GM19468 (cell line): Measurements from ENCODE around the gene SLC34A2.
"Not testable (repeated sequence)": the region's sequence is repeated elsewhere in the genome, so short reads cannot be mapped to it uniquely, and the experiment has no call there.

Experiments used
- ATAC-seq: cut with Tn5 transposase; IDR thresholded peaks from one replicate; pipeline ENCODE4 v1.9.1; 2021; ENCODE audit warnings: mild to moderate bottlenecking, moderate library complexity, moderate number of reproducible peaks; ENCODE audit not compliant: unreplicated experiment; ENCODE audit errors: extremely low read depth

SLC34A2 gene

GRCh38 chr4:25658357-25658771, 2.7 kb downstream of the SLC34A2 start:
- ATAC-seq = no peak

- ATAC-seq = no peak
Measured at GRCh38 chr4:25658777-25659176, 3.1 kb downstream of the SLC34A2 start.

DNA sequence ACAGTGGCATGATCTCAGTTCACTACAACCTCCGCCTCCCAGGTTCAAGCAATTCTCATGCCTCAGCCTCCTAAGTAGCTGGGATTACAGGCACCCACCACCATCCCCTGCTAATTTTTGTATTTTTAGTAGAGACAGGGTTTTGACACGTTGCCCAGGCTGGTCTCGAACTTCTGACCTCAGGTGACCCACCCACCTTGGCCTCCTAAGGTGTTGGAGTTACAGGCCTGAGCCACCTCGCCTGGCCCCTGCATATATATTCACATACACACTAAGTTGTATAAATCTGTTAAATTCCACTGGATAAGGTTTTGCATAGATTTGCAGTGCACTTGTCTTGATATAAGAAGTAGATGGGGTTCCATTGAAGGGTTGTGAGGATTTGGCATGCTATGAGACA, 5.8 kb downstream of the SLC34A2 start:
- ATAC-seq = not testable (repeated sequence)

GRCh38 chr4:25662306-25662705, 6.7 kb downstream of the SLC34A2 start:
- ATAC-seq = no peak

GRCh38 chr4:25663781-25664180, 8.1 kb downstream of the SLC34A2 start:
- ATAC-seq = no peak

- ATAC-seq = no peak
Measured at GRCh38 chr4:25666031-25666630, 10.5 kb downstream of the SLC34A2 start.

DNA sequence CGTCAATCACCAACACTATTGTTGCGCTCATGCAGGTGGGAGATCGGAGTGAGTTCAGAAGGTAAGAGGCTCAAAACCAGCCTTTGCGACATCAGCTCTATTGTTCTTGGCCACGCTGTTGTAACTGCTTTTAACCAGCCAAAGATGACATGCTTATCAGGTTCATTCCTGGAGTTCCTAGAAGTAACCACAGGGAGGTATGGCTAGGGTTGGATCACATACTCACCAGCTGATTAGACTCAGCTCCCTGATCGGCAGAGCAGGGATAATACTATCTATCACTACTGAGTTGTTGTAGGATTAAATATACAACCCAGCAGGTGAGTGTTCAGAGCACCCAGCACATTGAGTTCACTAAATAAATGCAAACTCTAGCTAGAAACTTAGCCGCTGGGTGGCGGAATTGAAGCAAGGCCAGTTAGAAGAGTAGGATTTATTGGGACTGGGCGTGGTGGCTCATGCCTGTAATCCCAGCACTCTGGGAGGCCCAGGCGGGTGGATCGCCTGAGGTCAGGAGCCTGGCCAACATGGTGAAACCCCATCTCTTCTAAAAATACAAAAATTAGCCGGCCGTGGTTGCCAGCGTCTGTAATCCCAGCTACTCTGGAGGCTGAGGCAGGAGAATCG, 12.4 kb downstream of the SLC34A2 start:
- no peak for ATAC-seq

- no peak for ATAC-seq
Measured at GRCh38 chr4:25670991-25671390, 15.3 kb downstream of the SLC34A2 start.

DNA sequence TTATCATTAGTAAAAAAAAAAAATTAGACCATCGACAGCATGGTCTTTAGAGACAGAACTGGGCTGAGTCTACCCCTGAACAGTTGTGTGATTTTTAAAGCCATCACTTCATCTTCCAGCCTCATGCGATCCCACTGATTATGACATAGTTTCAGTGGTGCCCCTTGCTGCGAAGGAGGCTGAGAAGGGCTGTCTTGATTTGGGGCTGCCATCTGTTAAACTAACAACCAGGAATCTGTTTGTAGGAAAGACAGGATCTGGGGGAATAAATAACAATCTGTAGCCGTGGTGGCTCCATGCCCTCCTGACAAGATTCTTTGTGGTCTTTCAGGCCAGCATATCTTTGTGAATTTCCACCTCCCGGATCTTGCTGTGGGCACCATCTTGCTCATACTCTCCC, 17.1 kb downstream of the SLC34A2 start:
- ATAC-seq = no peak

DNA sequence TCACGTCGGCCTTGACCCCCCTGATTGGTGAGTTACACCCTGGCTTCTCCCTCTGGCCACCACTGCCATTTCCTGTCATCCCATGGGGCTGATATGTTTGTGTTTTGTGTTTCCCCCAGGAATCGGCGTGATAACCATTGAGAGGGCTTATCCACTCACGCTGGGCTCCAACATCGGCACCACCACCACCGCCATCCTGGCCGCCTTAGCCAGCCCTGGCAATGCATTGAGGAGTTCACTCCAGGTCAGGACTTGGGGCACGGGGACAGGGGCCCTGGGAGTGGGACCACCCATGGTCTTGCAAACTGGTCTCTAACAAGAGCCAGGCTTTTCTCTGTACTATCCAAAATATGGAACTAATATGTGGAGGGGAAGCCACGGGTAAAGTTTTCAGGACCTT, 18.7 kb downstream of the SLC34A2 start:
- ATAC-seq = no peak

DNA sequence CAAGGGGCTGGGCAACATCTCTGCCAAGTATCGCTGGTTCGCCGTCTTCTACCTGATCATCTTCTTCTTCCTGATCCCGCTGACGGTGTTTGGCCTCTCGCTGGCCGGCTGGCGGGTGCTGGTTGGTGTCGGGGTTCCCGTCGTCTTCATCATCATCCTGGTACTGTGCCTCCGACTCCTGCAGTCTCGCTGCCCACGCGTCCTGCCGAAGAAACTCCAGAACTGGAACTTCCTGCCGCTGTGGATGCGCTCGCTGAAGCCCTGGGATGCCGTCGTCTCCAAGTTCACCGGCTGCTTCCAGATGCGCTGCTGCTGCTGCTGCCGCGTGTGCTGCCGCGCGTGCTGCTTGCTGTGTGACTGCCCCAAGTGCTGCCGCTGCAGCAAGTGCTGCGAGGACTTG, 20.6 kb downstream of the SLC34A2 start:
- ATAC-seq = no peak

GRCh38 chr4:25677157-25677556, 21.5 kb downstream of the SLC34A2 start:
- ATAC-seq = no peak

- ATAC-seq = no peak
Measured at GRCh38 chr4:25677943-25678342, 22.3 kb downstream of the SLC34A2 start.

GRCh38 chr4:25687773-25688172, 32.1 kb downstream of the SLC34A2 start:
- no peak for ATAC-seq

DNA sequence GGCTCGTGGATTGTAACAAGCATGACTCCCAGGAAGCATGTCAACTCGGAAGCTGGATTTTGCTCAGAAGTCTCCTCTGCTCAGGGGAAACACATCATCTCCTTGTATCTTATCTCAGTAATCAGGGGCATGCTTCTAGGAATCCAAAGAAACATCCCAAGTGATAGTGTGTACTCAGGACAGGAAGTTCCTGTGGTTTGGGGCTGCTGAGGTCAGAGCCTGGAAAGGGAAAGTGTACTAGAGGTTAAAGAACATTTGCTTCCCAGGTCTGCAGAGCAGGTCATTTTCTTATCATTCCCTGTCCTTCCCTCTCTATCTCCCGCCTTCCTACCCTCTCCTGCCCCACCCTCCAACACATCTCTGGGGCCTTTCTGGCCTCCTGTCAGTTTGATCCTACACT, 38.8 kb downstream of the SLC34A2 start:
- no peak for ATAC-seq

- ATAC-seq = no peak
Measured at GRCh38 chr4:25696409-25696808, 40.8 kb downstream of the SLC34A2 start.

GRCh38 chr4:25697516-25697915, 41.9 kb downstream of the SLC34A2 start:
- no peak for ATAC-seq

GRCh38 chr4:25700661-25701060, 45.0 kb downstream of the SLC34A2 start:
- no peak for ATAC-seq

DNA sequence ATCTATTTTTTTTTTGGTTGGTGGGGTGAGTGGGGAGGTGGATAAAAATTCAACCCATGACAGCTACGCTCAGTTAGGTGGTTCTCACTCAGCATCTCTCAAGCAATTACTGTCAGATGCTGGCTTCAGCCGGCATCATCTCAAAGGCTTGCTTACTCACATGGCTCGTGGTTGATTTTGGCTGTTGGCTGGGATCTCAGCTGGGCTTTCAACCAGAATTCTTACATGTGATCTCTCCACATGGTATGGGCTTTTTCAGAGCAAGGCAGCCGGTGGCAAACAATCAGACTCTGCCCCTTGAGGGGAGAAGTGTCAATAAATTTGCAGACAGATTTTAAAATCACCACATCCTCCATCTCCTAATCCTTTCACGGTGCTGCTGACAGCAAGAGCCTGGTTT, 47.2 kb downstream of the SLC34A2 start:
- ATAC-seq = no peak

GRCh38 chr4:25703731-25704388, 48.2 kb downstream of the SLC34A2 start:
- no peak for ATAC-seq

- ATAC-seq = no peak
Measured at GRCh38 chr4:25704516-25704915, 48.9 kb downstream of the SLC34A2 start.

DNA sequence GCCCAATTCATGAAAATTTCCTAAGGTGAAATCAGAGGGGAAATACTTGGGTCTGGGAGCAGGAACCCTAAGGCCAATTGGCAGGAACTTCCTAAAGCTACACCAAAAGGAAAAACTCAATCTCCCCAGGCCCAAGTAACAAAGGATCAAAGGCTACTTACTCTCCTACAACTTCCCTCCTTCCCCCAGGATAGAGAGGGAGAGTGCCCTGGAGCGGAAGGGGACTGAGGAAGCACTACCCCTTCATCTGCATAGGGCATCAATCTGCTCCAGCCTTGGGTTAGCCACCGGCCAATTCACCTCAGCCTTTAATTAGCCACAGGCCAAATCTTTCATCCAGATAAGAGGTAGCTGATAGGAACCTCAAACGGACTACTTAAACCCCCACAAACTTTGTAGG, 55.0 kb downstream of the SLC34A2 start:
- no peak for ATAC-seq
